HG02840 (cell line): ENCODE data around the gene CORO7.

Experiments
- ATAC-seq: cut with Tn5 transposase; IDR thresholded peaks from one replicate; pipeline ENCODE4 v1.9.1; 2021; ENCODE audit warnings: mild to moderate bottlenecking, moderate library complexity, moderate number of reproducible peaks; ENCODE audit not compliant: unreplicated experiment, low FRiP score

CORO7 gene

DNA sequence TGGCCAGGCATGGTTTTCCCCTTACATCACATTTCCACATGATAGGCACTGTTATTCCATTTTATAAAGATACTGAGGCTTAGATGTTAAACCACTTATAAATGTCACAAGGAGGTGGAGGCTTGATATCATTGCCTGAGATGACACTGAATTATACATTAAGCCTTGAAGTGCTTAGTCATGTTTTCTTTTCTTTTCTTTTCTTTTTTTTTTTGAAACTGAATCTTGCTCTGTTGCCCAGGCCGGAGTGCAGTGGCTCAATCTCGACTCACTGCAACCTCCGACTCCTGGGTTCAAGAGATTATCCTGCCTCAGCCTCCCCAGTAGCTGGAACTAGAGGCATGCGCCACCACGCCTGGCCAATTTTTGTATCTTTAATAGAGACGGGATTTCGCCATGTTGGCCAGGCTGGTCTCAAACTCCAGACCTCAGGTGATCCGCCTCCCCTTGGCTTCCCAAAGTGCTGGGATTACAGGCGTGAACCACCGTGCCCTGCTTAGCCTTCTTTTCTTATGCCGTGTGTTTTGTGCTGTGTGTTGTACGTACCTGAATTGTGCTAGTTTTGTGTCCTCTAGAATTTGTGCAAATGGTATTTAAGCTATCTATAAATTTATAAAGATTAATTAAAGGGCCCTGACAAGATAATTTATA lies 10.5 kb upstream of the CORO7 start:
- ATAC-seq, result no peak

DNA sequence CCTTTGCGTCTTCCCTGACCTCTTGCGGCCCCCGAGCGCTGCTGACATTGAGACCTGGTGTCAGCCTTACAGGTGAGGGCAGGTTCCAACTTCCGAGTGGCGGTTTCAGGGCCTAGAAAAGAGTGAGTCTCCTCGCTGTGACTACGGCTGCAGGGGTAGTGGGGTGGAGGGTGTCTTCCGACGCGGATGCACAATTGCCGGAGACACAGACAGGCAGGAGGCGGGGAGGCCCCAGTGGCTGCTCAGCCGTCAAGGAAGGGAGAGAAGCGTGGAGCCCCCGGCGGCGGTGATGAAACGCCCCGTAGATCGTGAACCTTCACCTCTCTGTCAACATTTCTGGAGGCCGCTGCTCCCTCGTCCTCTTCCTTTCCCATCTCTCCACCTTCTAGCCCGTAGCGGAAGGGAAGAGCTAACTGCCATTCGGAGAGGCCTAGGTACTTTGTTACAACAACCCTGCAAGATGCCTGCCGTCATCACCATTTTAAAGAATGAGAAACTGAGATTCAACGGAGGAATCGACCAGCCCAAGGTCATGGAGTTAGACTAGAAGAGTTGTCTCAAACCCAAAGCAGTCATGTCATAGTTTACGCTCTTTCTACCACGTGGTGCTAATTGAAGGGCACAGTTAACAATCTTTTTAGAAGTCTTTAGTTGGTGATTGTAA lies 9.8 kb upstream of the CORO7 start:
- ATAC-seq, result peak; percentile 14

DNA sequence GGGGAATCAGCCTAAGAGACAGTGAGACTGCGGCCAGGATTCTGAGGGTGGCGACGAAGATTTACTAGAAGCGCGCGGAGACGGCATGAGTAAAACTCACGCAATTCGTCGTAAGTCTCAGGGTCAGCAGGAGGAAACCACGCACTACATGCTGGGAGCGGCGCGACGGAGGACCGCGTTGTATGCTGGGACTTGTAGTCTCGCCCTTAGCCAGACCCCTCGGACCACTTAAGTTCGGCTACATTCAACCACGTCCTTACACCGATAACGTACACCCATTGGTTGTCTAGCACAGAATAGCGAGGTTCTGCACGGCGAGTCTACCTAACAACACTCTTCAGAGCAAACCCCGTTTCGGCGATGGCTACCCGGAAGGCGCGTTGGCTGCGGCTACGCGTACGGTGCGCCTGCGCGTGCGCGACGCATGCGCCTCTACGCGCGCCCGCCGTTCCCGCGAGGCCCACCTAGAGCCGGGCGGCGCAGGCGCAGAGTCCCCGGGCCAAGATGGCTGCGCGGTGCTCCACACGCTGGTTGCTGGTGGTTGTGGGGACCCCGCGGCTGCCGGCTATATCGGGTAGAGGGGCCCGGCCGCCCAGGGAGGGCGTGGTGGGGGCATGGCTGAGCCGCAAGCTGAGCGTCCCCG lies 9.1 kb upstream of the CORO7 start, which contains the start of gene DNAJA3:
TSS of gene DNAJA3 (plus strand) at position 491 of the 643 bp plus-strand sequence. CDS start at position 505, 14 bp downstream.
- peak; percentile 87 for ATAC-seq

DNA sequence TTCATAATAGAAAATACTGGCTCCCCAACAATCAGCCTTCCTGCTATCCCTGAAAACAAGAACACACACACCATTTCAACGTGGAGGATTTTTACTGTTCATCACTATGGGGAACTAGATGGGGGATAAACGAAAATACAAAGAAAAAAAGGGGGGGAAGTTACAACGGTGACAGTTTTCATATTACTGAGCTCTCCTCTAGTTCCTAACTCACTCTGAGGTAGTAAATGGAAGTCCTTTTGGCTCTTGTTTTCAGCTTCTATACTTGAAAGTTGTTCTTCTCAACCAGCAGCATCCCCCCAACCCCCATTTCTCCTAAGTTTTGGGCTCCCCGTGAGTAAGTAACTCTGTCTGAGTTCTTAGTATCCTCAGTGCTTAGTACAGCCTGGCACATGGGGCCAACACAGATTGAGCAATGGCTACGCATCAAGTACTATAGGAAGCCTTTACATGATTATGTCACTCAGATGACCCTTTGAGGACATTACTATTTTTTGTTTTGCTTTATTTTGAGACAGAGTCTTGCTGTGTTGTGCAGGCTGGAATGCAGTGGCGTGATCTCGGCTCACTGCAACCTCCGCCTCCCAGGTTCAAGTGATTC lies 4.2 kb upstream of the CORO7 start:
- ATAC-seq, result no peak

DNA sequence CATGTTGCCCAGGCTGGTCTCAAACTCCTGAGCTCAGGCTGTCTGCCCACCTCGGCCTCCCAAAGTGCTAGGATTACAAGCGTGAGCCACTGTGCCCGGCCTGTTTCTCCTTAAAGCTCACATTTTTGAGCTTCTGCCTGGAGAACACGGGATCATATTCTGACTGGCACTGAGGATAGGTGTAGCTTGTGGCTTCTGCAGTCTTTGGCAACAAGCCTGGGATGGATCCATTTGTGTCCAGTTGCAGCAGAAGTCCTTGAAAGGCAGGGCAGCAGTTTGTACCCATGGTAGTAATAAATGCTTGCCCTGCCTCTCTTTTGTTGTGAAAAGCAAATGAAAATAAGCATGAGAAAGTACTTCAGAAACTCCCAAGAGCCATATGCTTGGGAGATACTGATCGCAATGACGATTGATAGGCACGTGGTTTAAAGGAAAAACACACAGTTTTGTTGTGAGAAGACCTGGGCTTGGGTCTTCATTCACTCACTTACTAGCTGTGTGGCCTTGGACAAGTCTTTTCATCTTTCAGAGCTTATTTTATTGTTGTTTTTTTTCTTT lies 3.1 kb upstream of the CORO7 start:
- ATAC-seq, result no peak

DNA sequence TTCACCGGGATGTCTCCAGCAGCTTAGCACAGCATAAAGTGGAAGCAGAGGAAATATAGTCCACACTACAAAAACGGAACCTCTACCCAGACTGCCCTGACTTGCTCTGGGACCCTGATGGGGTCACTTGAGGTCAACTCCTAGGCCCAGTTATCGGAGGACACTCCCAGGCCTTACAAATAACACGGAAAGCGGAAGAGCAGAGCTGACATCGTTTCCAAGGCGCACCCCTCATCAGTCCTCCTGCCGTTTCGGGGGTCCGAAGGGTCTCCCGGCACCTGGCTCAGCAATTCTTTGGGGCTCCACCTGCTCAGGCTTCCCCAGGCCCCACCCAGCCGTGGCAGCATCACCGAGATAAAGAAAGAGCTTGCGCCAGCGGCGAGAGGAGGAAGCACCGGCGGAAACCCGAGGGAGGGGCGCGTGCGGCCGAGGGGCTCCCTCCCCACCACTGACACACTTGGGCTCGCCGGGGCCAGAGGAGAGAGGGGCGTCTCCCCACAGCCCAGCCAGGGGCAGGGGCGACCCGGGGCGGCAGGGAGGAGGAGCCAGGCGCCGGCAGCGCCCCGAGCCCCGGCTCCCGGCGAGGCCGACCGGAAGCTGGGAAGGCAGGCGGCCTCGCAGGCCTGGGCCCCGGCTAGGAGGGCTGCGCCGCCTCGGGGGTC lies 727 bp downstream of the CORO7 start:
- peak; percentile 14 for ATAC-seq

DNA sequence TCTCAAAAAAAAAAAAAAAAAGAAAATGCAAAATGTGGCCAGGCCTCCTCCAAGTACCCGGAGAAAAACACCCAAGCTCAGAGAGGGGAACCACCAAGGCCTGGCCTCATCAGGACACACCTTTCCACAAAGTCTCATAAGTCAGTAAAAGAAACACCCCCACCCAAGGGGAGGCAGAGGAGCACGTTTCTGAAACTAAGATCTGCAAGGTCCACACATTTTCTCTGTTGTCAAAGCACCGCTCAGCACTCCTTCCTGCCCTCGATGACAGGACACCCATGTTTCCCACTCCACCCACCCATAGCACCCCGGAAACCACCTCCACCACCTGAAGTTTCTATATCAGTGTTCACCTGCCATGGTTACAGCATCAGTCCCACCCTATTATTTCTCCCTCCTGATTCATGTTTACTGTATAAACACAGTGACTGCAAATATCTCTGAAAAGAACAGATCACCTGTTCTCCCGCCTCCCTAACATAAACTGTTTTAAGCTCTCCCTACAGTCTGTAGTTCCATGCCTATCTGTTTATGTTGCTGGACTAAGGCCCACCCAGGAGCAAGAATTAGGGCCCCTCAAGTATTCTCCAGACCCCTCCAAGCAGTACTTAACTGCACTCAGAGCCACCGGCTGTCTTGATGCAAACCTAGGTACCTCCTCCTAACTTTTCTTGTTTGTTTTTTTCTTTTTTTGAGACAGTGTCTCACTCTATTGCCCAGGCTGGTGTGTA lies 2.0 kb downstream of the CORO7 start:
- peak; percentile 51 for ATAC-seq

DNA sequence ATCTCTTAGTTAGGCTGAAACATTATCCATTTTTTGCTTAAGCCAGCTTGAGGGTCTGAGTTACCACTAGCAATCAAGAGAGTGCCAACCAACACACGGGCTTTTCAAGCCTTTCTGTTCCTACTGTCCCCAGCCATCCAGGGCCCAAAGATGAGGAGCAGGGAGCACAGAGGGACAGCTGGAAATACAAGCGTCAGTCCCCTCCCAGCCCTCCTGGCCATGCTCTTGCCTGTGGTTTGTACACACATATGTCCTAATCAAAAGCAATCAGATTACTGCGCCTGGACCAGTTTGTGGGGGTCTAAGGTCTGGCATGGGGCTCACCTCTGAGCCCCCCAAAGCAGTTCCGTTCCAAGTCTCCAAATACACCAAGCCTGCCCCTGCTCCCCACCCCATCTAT lies 3.5 kb downstream of the CORO7 start:
- ATAC-seq, result no peak

DNA sequence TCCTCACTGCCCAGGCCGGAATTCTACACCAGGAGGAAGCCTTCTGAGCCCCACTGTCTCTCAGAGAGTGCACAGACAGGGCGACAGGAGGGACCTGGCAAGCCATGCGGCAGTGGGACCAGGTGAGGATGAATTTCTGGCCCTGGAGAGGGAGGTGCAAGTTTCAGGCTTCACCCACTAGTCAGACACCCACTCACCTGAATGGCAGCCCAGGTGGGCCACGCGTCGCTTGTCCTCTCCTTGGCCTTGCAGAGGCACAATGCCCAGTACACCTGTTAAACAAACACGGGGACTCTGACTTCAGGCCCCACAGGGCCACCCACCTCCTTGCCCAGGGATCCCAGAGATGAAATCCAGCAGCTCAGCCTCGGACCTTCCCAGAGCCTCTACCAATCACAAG lies 4.2 kb downstream of the CORO7 start:
- ATAC-seq, result no peak

DNA sequence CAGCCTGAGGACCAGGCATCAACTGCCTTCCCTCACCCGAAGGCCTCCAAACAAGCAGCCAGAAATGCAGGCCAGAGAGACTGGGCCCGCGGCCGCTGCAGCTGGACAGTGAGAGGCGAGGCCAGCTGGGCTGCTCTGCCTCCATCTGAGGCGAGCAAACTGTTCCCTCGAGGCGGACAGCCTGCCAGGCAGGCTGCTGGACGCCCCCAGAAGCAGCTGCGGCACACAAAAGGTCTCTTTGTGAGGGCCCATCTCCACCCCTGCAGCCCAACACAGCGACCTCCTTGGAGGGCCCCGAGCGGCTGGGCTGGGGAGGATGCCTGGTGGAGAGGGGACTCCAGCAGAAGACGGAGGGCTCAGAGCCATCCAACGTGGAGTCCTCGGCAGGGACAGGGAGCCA lies 4.7 kb downstream of the CORO7 start:
- ATAC-seq, result no peak

DNA sequence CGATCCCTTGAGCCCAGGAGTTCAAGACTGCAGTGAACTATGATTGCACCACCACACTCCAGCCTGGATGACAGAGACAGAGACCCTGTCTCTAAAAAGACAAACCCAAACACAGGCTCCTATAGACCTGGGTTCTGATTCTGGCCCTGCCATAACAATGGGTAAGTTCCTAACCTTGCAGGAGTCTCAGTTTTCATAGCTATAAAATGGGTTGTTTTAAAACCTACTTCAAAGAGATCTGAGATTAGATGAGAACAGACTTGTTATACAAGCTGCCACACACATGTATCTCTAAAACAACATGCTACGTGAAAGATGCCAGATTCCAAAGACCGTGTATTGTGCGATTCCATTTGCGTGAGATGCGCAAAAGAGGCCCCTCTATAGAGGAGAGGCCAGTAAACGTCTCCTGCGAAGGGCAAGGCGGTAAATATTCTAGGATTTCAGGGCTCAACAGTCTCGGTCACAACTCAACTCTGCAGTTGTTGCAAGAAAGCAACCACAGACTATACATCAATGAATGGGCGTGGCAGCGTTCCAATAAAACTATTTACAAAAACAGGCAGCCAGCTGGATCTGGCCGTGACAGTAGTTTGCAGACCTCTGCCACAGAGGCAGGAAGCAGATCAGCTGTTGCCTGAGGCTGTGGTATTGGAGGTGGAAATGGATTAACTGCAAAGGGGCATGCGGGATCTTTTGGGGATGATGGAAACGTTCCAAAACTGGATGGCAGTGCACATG lies 5.9 kb downstream of the CORO7 start:
- no peak for ATAC-seq

DNA sequence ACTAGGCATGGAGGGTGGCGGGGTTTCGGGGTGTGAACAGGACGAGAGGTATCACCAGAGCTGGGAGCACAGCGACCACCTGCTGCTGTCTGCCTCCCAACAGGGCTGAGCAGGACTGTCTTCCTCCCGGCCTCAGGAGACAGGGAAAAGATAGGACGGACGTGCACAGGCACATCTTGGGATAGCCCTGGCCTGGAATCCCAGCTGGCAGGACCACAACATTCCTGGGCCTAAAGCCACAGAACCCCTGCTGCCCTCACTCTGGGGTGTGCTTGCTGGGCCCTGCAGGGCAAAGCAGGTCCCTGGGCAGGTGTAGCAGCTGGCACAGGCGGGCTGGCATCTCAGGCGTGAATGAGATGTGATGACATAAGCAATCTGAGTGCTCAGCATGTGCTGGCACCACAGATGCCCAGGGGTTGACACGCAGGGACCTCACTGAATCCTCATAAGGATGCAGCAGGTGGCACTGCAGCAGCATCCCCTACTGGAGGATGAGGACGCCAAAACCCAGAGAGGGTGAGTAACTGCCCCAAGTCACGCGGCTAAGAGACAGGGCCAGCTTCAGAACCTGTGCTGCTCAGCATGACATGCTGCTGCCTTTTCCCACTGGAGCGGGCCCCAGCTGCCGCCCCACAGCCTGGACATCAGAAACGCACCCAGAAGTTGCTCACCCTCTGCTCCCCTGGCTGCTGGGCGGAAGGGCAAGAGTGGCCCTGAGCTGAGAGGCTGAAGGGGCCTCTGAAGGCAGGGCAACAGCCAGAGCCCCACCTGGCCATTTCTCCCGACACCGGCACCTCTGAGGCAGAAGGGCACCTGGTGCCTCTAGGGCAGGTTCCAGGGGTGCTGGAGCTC lies 7.1 kb downstream of the CORO7 start:
- no peak for ATAC-seq

DNA sequence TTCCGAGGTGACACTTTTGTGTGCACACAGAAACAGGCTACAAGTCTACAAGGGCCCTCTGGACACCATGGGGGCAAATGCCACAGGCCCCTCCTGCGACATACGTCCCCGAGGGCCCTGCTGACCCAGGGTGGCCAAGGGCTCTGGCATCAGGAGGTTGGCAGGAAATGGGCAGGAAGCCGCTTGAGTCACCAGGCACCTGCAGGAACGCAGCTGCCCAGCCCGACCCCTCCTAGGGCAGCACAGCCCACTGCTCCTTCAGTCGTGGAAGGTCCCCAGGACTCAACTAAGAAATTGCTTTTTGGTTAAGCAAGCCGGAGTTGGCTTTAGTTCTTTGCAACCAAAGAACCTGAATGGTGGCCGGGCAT lies 8.1 kb downstream of the CORO7 start:
- ATAC-seq, result no peak

DNA sequence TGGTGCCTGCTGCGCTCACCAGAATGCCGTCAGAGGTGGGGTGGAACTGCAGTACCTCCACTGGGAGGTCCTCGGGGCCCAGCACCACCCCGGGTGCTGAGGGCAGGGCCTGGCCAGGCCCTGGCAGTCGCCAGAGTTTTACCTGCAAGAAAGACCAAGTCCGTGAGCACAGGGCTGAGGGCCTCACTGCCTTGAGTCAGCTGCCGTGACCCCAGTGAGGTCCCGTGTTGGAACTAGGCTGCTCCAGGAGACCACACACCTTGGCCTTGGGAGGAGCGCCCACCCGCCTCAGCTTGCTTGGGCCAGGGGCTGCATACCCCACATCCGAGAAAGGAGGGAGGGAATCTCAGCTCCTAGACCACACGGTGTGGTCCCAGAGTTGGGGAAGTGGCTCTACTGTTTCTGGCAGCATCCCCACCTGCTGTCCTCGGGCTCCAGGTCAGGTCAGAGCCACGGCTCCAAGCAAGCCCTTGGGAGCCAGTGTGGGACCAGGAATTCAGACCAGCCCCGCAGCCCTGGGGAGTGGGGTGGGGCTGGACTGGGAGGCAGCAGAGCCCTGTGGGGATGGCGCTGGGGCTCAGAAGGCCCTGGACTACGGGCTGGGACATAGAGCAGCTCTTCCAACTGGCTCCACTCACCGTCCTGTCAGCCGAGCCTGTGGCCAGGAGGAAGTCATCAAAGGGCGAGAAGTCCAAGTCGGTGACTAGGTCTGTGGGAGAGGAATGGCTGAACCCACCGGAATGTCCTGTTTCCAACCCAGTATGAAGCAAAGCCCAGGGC lies 8.7 kb downstream of the CORO7 start:
- ATAC-seq, result no peak

DNA sequence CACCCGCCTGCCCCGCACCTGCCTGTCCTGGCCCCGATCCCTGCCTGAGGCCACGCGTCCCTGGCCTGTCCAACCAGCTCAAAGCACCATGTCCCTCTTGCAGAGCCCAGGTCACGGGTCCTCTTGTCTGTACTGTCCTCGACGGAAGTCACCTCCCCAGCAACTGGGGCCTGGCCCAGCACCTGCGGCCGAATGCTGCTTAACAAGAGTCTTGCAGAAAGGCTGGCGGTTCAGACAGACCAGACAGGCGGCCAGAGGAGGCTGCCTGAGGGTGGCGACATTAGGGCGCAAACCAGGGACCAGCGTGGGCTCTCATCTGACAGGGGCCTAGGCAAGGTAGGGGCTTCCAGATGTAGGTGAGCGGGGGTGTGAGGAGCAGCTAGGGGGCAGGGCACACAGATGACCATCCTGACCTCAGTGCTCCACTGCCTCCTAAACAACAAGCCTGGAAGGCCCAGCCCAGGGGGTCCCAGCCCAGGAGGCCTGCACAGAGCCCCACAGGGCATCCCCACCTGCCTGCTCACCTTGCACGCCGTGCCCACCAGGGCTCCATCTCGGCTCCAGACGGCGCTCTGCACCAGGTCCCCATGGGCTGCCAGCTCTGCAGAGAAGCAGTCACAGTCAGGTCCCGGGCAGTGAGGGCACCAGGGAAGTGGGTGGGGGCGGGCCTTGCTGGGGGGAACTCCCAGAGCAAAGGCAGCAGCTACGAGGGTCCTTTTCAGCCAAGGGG lies 11.3 kb downstream of the CORO7 start:
- ATAC-seq, result no peak

DNA sequence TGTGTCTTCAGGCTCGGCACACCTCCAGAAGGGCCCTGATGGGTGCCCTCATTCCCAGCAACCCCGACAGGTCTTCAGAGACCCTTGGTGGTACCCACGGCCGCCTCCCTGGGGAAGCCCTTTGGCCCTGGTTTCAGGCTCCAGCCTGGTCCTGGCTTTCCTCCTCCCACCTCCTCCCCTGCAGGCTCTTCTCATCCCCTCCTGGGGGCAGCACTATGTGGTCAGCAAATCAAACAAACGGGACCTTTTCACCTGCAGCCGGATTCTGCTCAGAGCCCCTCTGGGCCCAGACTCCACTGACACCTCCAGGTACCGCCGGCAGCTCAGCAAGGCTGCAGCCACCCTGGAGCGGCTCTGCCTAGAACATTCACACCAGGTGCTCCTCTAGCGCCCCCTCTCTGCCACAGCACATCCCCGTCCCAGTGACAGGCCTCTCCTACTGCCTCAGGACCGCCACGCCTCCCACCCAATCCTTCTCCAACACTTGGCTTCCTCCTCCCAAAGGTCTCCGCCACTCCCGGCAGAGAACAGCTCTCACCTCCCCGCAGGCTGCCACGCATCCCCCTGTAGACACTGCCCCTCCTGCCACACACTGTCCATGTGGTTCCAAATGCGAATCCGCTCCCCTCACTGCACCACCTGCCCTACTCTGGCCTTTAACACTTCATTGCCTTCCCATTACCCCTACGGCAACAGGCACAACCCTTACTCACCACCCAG lies 12.0 kb downstream of the CORO7 start:
- no peak for ATAC-seq
